WERI-Rb-1 (cell line): ENCODE data around the gene PLXDC2.

Experiments
- DNase-seq: peaks from one replicate; pipeline ENCODE4 v3.0.0-alpha.2; 2020
- H3K27ac ChIP-seq: fragments of 250-450 bp; sonication (Bioruptor Pico); 2 replicates; pipeline ENCODE4 v1.5.1; 2020; ENCODE audit warnings: mild to moderate bottlenecking, moderate library complexity
- H3K27me3 ChIP-seq: fragments of 250-450 bp; sonication (Bioruptor Pico); 2 replicates; pipeline ENCODE4 v1.5.1; 2021; ENCODE audit warnings: mild to moderate bottlenecking, low read depth, moderate library complexity; ENCODE audit not compliant: insufficient read depth, severe bottlenecking
- H3K36me3 ChIP-seq: fragments of 250-450 bp; sonication (Bioruptor Pico); 2 replicates; pipeline ENCODE4 v1.5.1; 2020; ENCODE audit warnings: mild to moderate bottlenecking, moderate library complexity
- H3K4me3 ChIP-seq: 2 replicates; pipeline ENCODE4 v1.5.1; 2011; ENCODE audit warnings: low read depth, mild to moderate bottlenecking, control low read depth, low read length
- H3K9me3 ChIP-seq: fragments of 250-450 bp; sonication (Bioruptor Pico); 2 replicates; pipeline ENCODE4 v1.5.1; 2021; ENCODE audit warnings: mild to moderate bottlenecking, moderate library complexity; ENCODE audit not compliant: severe bottlenecking
- CTCF ChIP-seq: IDR thresholded peaks from 2 replicates; pipeline ENCODE4 v1.5.1; 2011; ENCODE audit warnings: low read depth, mild to moderate bottlenecking, control low read depth, inconsistent platforms, low read length

Gene PLXDC2

GRCh38 chr10:19803676-19804075 lies 12.6 kb upstream of the PLXDC2 start:
- H3K36me3 ChIP-seq, result no peaks in the 10 kb centered on the region

GRCh38 chr10:19809481-19809880 lies 6.8 kb upstream of the PLXDC2 start:
- Histone ChIP-seq H3K27ac (no peak overlapping the region), H3K9me3 (no peaks in the 10 kb centered on the region), H3K4me3 (no peak overlapping the region), H3K27me3 (no peaks in the 10 kb centered on the region), H3K36me3 (no peaks in the 10 kb centered on the region)
- DNase-seq, result no peak
- TF ChIP-seq CTCF, result no peak

More at GRCh38 chr10:19803676-19804075, 12.6 kb upstream of the PLXDC2 start:
- no peaks in the 10 kb centered on the region for H3K27me3 ChIP-seq
- H3K4me3 ChIP-seq, result no peak overlapping the region
- H3K9me3 ChIP-seq, result no peaks in the 10 kb centered on the region
- DNase-seq, result no peak
- H3K27ac ChIP-seq, result no peak overlapping the region
- no peak for TF ChIP-seq CTCF

GRCh38 chr10:19811540-19811939 lies 4.7 kb upstream of the PLXDC2 start:
- H3K4me3 ChIP-seq, result no peak overlapping the region
- no peak overlapping the region for H3K27ac ChIP-seq
- H3K27me3 ChIP-seq, result no peaks in the 10 kb centered on the region
- TF ChIP-seq CTCF, result peak; percentile 42
- H3K36me3 ChIP-seq, result no peaks in the 10 kb centered on the region
- no peaks in the 10 kb centered on the region for H3K9me3 ChIP-seq
- no peak for DNase-seq

- Histone ChIP-seq H3K27me3 (no peaks in the 10 kb centered on the region), H3K27ac (no peak overlapping the region), H3K9me3 (no peaks in the 10 kb centered on the region), H3K36me3 (no peaks in the 10 kb centered on the region), H3K4me3 (no peak overlapping the region)
- DNase-seq, result no peak
- no peak for TF ChIP-seq CTCF
Measured at GRCh38 chr10:19812976-19813375, 3.3 kb upstream of the PLXDC2 start.

- no peaks in the 10 kb centered on the region for H3K9me3 ChIP-seq
- peak; percentile 9 for DNase-seq
- no peaks in the 10 kb centered on the region for H3K36me3 ChIP-seq
- no peak for TF ChIP-seq CTCF
- H3K27ac ChIP-seq, result no peak overlapping the region
- no peaks in the 10 kb centered on the region for H3K27me3 ChIP-seq
- peak overlapping the region; percentile 70 for H3K4me3 ChIP-seq
Measured at GRCh38 chr10:19815036-19815730, 1.0 kb upstream of the PLXDC2 start.
